Right hindlimb (tissue), 1 donor: ENCODE data around the gene NBPF14.
"Not testable (repeated sequence)": the region's sequence is repeated elsewhere in the genome, so short reads cannot be mapped to it uniquely, and the experiment has no call there.

ENCODE experiments used
- DNase-seq: peaks from one replicate; pipeline ENCODE4 v3.0.0-alpha.2; 2018

NBPF14 gene, protein sequence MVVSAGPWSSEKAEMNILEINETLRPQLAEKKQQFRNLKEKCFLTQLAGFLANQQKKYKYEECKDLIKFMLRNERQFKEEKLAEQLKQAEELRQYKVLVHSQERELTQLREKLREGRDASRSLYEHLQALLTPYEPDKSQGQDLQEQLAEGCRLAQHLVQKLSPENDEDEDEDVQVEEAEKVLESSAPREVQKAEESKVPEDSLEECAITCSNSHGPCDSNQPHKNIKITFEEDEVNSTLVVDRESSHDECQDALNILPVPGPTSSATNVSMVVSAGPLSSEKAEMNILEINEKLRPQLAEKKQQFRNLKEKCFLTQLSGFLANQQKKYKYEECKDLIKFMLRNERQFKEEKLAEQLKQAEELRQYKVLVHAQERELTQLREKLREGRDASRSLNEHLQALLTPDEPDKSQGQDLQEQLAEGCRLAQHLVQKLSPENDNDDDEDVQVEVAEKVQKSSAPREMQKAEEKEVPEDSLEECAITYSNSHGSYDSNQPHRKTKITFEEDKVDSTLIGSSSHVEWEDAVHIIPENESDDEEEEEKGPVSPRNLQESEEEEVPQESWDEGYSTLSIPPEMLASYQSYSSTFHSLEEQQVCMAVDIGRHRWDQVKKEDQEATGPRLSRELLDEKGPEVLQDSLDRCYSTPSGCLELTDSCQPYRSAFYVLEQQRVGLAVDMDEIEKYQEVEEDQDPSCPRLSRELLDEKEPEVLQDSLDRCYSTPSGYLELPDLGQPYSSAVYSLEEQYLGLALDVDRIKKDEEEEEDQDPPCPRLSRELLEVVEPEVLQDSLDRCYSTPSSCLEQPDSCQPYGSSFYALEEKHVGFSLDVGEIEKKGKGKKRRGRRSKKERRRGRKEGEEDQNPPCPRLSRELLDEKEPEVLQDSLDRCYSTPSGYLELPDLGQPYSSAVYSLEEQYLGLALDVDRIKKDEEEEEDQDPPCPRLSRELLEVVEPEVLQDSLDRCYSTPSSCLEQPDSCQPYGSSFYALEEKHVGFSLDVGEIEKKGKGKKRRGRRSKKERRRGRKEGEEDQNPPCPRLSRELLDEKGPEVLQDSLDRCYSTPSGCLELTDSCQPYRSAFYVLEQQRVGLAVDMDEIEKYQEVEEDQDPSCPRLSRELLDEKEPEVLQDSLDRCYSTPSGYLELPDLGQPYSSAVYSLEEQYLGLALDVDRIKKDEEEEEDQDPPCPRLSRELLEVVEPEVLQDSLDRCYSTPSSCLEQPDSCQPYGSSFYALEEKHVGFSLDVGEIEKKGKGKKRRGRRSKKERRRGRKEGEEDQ (N-terminal part only)

DNA sequence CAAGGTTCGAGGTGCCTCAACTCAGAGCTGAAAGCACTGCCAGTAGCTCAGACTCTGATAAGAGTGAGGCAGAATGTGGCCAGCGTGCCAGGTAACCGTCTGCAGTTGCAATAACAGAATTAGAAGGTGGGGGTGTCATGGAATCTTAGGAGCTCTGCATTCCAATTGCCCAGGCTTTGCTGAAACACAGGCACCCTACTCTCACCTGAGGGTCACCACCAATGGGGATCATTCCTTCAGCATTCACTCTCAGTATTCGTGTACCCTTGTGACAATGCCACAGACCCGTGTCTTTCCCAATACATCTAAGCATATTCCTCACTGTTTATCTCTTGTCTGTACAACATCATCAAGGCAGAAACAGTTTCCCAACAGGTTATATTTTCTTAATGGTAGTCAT, at the start of gene NBPF14:
TSS of gene NBPF14 (minus strand) at position 101 of the 400 bp plus-strand sequence. CDS start 294 bp downstream, outside the sequence.
- not testable (repeated sequence) for DNase-seq

DNA sequence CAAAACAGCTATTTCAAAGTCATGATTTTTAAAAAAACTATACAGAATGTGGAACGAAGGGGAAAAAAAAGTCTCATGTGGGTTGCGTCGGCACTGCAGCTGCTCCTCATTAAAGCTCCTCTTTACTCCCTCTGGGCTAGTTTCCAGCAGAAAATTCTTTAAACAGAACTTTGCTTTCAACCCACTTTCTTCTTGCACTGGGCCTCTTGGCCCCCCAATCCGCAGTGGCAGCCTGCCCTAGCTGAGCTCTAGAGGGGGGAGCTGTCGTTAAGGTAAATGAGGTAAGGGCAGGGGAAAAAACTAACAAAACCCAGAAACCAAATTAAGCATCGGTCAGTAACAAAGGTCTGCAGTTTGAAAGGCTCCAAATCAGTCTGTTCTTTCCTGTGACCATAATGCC, 29.6 kb upstream of the NBPF14 start:
- DNase-seq, result not testable (repeated sequence)

DNA sequence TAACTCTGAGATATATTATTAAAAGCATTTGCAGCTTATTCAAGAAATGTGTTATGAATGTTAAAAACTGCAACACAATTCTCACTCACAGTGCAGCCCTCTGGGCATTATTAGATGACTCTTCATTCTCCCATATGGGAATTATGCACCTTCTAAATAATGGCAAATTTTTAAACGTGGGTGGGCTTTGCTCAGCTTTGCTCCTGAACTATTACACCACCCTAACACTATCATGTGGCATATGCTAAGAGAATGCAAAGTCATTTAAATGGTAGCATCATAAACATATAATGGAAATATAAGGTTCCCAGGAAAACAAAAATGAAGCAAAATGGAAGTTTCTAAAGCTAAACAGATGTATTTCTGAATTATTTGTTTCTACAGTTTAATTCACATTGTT, 22.4 kb upstream of the NBPF14 start:
- DNase-seq, result not testable (repeated sequence)

DNA sequence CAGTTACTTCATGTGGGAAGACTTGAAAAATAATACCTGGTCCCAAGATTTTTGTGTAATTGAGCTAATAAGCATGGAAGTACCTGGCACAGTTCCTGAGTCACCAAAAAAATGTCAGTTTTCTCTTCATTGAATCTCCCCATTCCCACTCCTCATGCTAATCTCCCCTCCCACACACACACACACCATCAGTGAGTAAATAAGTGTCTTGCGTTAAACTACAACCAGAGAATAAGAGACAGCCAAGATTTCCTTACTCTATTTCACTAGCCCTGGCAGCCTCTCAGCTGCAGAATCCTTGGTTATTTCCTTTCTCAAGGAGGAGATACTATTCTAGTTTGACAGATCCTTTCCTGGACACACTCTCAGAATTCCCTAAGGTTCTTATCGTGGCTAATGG, 9.5 kb upstream of the NBPF14 start:
- DNase-seq, result peak; percentile 11

DNA sequence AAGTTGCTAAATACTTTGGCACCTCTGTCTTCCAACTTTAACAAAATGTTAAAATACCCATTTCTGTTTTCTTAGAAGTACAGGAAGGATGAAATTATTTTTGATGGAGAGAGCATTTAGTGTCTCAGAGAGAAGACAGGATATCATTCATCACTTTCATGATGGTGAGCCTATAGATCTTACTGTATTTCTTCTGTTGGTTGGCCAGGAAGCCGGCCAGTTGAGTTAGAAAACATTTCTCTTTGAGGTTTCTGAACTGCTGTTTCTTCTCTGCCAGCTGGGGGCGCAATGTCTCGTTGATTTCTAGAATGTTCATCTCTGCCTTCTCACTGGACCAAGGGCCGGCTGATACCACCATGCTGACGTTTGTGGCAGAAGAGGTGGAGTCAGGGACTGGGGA, 451 bp downstream of the NBPF14 start:
- not testable (repeated sequence) for DNase-seq

DNA sequence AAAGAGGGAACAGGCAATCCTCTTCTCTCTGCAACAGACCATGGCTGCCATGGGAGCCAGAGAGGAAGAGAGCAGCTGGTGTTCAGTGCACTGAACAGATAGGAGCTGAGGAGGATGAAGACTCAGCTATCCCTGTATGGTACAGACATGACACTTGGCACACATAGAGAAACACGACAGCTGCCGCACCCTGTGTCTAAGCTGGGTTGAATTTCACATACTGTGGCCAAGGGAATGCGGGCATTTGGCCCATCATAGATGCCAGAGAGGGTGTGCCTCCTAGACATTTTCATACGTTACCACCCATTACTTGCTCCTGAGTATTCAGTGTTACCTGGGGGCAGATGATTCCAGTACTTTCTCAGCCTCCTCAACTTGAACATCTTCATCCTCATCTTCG, 4.7 kb downstream of the NBPF14 start:
- DNase-seq, result not testable (repeated sequence)

DNA sequence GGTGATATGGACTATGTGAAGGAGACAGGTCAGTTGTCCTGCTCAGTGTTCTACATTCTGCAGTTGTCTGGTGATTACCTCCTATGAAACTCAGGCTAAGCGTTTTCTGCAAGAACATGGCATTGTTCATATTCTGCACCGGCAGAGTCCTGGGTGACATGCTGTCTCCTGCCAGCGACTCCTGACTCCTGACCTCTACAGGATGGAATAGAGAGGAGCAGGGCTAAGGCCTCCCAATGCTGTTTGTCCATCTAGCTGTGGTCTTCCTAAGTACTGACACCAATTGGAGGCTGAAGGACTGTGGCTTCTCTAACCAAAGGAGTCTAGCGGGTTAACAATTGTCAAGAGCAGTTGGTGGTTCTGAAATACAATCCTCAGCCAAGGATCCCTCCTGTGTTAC, 63.7 kb downstream of the NBPF14 start:
- not testable (repeated sequence) for DNase-seq

DNA sequence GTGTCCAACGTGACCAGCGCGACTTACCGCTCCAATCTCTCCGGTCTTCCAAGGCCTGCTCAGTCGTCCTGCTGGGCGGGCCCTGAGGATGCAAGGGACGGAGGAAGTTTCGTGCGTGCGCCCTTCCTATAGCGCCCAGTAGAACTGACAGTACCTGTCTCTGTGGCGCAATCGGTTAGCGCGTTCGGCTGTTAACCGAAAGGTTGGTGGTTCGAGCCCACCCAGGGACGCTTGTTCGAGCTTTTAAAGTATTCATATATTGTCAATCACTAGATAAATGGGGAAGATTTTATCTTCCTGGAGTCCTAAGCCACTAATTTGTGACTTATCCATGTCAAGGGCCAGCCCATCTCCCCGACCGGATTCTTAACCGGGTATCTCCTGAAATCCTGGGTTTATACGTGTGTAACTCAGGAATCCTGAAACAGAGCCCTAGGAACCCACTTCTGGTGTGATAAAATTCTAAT, 66.7 kb downstream of the NBPF14 start:
- DNase-seq, result peak; percentile 35

DNA sequence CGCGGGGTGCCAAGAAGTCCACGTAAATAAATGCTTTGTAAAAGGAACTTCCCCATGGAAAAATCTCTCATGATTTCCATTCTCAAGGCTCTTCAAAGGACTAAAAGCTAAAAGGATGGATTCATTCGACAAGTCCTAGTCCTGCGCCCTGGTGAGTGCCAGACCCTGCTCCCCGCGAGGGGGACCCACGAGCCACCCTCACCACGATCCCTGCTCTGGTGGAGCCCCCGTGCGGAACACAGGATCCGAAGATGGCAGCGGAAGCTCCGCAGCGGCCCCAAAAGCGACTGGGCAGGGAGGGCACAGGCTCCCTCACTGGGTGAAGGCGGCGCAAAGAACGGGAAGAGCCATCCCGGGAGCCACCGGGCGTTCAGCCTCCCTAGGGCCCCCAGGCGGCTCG, 67.2 kb downstream of the NBPF14 start:
- DNase-seq, result not testable (repeated sequence)

DNA sequence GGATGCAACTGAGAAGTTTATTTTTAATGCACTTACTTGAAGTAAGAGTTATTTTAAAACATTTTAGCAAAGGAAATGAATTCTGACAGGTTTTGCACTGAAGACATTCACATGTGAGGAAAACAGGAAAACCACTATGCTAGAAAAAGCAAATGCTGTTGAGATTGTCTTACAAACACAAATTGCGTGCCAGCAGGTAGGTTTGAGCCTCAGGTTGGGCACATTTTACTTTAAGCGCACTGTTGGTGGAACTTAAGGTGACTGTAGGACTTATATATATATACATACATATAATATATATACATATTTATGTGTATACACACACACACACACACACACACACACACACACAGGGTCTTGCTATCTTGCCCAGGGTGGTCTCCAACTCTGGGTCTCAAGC, 69.2 kb downstream of the NBPF14 start:
- DNase-seq, result not testable (repeated sequence)

DNA sequence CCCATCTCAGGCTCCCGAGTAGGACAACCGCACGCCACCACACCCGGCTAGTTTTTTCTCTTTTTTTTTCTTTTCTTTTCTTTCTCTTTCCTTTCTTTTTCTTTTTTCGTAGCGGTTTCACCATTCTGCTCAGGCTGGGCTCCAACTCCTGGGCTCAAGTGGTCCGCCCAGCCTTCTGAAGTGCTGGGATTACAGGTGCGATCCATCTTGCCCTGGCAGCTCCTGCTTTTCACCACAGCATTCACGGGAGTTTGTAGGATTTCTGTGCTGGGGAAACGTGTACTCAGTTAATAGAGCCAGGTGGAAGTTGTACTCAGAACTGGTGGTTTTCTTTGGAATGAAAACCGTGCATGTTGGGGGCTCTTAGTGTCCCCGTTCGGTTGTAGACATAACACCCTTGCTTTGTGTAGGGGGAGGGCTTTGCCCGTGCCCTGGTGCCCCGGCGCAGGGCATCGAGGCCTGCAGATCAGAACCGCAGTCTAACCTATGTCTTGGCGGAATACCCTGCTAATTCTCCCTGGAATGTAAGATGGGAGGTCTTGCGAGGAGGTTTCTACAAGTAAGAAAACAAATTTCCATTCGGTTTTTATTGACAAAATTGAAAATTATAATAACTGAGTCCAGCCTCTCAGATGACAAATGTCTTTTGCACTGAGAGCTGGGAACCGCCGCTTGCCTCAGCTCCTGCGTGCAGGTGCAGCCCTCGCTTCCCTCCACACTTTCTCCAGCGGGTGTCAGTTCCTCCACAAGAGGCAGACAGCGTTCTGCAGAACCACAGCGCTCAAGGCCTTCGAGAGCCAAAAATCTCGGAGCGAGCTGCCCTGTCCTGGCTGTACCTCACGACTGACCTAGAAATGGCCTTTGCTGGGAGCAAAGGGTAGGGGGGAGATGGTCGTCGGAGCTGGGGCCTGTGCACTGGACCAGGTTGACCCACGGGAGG, 72.3 kb downstream of the NBPF14 start:
- not testable (repeated sequence) for DNase-seq

DNA sequence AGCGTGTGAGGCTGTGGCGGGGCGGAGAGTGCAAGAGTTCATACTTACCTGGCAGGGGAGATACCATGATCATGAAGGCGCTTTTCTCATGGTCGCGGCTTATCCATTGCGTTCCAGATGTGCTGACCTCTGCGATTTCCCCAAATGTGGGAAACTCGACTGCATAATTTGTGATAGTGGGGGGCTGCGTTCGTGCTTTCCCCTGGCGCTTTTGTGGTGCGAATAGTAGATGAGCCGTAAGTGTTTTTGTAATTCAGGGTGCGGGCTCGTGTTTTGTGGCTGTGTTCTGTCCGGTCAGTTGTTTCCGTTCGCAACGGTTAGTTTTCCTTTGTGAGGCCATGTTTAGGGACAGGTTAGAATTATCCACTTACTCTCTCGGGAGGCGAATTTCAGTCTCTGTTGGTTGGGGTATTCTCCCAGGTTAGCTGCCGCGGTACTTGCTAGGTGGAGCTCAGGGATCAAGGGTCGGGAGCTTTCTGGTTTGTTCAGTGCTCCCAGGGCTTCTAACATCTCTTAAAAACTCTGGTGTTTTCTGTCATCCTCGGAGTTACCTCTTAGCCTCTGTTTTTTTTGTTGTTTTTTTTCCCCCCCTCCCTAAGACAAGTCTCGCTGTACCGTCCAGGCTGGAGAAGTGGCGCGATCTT, 73.1 kb downstream of the NBPF14 start:
- peak; percentile 90 for DNase-seq

DNA sequence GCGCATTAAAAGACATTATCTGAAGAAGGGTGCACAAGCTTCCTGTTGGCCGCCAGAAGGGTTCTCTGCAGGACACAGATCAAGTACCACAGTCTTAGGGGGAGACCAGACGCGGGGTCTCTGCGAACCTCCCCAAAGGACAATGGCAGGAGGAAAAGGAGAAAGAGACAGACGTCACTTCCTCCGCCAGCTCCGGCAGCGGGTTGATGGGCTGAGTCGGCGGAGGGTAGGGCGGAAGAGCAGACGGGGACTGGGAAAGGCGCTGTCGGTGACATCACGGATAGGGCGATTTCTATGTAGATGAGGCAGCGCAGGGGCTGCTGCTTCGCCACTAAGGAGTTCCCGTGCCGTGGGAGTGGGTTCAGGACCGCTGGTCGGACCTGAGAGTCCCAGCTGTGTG, 73.7 kb downstream of the NBPF14 start:
- DNase-seq, result peak; percentile 89

DNA sequence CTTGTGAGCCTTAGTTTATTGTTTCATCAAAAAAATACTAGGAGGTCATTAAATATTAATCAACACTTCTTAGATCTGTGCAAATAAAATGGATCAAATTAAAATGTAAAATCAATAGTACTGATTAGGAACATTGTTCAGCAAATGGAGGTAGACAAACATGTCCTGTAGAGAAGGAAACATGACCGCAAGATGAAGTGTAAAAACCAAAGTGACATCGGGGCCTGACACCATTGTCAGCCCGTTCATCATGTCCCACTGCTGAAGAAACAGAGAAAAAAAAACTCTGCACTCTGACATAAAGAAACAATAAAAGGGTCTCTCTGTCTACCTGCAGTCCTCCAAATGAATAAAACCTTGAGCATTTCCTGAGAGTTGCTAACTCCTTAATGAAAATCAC, 81.5 kb downstream of the NBPF14 start:
- not testable (repeated sequence) for DNase-seq

DNA sequence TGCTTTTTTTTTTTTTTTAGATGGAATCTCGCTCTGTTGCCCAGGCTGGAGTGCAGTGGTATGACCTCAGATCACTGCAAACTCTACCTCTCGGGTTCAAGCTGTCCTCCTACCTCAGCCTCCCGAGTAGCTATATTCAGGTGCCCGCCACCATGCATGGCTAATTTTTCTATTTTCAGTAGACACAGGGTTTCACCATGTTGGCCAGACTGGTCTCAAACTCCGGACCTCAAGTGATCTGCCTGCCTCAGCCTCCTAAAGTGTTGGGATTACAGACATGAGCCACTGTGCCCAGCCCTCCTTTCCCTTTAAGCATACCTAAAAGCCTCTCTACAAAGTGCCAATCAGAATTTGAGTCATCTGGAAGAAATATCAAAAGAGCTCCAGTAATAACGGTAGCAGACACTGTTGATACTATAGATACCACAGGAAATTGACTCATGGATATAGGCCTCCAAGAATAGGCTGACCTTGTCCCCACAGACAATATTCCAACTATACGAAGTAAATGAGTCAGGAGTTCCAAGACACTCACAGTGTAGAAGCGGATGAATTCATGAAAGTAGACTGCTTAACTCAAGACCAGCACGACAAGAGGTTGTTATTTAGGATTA, 83.1 kb downstream of the NBPF14 start:
- DNase-seq, result not testable (repeated sequence)

DNA sequence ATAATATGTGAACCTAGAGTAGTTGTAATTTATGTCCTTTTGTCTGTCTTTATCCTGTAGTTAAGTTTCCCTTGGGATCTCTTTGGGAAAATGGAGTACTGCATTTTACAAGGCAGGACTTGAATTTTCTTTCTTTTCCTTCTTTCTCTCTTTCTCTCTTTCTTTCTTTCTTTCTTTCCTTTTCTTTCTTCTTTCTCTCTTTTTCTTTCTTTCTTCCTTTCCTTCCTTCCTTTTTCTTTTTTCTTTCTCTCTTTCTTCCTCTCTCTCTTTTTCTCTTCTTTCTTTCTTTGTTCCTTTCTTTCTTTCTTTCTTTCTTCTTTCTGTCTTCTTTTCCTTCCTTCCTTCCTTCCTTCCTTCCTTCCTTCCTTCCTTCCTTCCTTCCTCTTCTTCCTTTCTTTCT, 101.9 kb downstream of the NBPF14 start:
- DNase-seq, result not testable (repeated sequence)

DNA sequence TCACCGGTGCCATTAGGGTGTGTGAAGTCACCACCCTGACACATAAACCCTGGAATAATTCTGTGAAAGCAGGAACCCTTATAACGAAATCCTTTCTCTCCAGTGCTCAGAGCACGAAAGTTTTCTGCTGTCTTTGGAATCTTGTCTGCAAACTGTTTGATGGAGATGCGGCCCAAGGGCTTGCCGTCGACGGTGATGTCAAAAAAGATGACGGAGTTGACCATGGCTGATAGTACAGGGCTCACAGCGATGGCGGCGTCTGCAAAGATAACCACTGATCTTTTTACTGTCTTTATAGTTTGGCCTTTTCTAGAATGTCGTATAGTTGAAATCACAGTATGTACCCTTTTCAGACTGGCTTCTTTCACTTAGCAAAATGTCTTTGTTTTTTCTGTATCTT, 112.8 kb downstream of the NBPF14 start, which contains the start of gene PPIAL4G:
TSS of gene PPIAL4G (minus strand) at position 274 of the 400 bp plus-strand sequence. CDS start at position 224, 50 bp downstream.
- DNase-seq, result not testable (repeated sequence)
